NK-92 (cell line): ENCODE measurements around the gene GMDS.

Source experiments
- DNase-seq: peaks from one replicate; lab custom pipeline; 2025; ENCODE audit not compliant: unreplicated experiment; lab: John Stamatoyannopoulos, UW

The GMDS gene

DNA sequence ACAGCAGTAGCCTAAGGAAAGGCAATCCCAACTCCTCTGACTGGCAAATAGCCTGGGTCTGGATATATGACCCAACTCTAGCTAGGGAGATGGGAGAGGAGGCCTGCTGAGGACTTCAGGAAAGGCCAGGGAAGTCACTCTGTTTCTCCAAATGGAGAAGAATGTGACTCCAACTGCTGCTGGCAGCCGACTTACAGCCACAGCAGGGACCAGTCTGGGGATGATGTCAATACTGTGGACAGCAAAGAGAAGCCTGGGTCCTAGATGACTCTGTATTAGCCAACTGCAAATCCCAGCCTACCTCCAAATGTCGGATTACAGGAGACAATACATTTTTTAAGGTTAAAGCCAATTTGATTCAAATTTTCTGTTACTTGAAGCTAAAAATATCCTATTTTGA, 403.1 kb downstream of the GMDS start:
- DNase-seq = no peak

DNA sequence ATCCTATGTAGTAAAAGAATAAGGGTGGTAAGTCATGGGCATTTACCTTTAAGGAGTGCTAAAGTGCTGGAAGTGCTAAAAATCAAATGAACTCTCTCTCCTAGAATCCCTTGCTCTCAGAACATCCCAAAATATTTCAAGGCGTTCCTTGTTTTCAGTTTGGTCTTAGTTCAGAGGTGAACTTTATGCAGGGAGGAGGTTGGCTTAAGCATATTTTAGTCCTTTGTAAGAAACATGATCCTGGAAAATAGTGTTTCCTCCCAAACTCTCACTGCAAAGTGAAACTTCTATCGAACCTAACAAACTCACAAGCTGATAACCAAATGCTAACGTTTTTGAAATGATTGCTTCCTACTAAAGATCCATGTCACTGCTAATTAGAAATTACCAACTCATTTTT, 404.3 kb downstream of the GMDS start:
- no peak for DNase-seq

DNA sequence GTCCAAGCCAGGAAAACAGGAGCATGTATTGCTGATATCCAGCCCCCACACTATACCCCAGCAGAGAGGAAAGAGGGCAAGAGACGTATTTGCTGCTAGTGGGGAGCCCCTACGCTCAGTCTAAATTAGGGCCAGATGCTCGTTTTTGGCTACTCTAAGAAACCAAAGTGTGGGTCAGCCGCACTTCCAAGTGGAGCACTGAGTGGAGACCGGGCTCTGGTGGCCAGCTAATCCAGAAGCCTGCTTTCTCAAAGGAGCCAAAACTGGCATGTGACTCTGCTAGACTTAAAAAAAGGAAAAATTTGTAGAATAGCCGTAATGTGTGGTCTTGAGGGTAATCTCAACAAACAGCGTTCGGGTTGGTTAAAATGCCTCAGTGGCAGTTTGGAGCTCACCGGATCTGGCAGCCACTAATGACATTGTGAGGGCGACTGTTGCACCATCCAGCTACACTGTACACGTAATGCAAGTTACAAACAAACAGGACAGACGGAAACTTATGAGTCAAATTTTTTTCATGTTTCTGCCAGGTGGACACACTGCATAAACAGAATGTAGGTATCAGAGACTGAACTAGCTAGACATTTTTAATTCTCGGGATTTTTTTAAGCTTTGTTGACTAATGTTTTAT, 404.8 kb downstream of the GMDS start:
- no peak for DNase-seq

DNA sequence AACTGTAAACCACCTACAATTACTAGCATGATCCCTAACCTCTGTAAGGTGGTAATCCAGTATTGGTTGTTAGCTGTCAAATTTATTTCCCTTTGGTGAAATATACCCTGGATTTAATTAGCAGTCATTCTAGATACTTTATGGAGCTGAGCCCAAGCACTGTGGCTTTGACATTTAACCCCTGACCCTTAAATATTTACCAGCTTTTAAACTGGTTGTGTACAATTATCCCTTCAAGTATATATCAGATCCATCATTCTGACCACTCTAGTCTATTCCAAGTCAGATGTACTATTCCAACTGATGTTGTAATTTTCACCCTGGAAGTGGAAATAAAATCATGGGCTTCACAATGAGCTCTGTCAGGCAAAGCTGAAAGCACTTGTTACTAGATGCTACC, 406.0 kb downstream of the GMDS start:
- DNase-seq = no peak

DNA sequence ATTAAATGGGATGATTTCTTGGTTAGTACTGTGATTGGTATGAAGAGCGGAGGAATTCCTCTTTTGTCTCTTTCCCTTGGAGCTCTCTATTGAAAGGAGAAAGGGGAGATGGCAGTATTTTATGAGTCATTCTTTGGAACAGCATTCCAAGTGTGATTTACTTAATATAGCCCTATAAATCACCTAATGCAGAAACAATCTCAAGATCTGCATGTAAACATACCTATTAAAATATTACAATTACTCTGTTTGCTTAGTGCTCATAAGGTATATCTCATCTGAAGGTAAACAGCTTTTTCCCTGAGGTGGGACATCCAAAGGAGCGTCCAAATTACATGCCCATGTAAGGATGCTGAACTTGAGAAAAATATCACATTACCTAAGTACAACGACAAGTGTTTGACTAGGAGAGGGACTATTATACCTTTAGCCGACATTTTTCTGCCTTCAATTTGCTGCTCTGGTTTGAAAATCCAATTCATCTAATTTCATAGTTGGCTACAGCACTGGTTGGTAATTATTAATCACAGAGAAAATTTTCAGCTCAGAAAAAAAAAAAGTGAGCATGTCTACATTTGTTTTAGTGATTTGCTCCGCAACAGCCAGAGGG, 406.7 kb downstream of the GMDS start:
- DNase-seq = no peak

DNA sequence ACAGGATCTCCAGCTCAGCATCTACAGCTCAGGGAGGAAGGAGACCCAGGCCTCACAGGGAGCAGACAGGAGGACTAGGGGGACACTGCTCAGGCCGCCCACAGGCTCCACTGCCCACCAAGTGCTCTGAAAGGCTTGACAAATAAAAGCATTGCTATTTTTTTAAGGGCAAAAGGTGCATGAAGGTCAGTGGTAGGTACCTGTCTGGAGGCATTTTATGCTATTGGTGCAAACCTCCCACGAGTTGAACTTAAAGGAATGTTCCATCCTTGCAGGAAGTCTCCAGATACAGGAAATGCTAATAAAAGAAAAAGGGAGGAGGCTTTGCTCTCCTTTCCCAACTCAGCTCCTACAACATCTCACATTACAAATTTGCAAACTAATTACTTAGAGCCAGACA, 407.6 kb downstream of the GMDS start:
- DNase-seq = no peak

DNA sequence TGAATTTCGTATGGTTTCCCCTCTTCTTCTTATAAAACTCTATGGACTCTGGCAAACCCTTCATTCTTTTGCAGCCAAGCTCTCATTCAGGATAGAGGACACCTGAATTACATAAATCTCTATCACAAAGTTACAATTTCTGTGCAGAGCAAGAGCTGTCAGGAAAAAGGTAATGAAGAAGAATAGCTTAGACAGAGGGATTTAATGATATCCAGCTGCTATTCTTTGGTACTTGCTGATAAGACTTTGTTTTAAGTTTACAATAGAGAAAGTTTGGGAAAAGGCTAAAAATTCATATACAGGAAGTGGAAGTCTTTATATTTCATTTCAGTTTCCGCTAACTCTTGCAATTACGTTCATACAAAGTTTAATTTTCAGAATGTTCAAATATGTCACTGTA, 408.7 kb downstream of the GMDS start:
- DNase-seq = no peak

DNA sequence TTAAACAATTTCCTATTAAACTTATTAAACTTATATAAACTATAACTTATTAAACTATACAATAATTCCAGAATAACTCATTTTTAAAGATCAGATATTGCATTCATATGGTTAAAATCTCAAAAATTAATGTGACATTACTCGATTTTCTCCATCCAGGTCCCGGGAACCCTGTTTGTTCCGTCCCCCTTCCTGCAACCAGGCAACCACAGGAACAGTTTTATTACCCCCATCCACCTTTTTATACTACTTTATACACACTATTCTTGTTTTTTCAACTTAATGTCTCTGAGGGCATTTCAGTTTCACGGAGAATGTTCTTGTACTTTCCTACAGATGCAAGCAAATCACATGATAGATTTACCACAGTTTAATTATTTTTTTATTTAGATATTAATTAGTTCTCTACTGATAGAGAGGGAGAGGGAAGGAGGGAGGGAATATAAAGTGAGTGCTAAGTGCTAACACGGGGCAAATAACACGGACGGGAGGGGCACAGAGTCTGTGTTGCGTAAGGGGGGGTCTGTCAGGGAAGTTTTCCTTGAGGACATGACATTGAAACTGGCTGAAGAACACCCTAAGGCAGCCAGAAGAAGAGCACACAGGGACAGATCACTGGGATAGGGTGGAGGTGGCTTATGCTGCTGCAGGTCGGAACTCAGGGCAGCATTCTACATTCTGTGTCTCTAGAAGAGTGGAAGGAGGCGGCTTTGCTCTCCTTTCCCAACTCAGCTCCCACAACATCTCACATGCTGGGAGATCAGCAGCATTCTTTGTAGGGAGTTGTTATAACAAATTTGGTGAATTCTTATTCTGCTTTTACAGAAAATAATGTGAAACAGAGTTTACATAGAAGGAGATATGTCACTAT, 410.5 kb downstream of the GMDS start:
- DNase-seq = no peak

DNA sequence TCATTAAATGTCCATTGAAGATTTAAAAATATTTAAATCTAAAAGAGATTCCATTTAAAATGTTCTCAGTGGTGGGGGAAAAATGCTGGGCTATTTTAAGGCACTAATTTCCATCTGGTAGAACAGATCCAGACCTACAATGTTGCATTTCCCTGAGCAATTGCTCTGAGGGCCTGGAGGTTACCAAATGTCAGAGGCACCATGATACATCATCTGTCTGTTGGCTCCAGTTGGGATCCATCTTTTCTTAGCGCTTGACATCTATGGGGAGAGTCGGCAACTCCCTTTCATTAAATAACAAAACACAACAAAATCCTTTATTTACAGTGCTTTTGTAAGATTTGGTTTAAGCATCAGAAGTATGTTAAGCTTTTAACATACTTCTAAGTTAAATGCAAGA, 411.2 kb downstream of the GMDS start:
- DNase-seq = no peak

DNA sequence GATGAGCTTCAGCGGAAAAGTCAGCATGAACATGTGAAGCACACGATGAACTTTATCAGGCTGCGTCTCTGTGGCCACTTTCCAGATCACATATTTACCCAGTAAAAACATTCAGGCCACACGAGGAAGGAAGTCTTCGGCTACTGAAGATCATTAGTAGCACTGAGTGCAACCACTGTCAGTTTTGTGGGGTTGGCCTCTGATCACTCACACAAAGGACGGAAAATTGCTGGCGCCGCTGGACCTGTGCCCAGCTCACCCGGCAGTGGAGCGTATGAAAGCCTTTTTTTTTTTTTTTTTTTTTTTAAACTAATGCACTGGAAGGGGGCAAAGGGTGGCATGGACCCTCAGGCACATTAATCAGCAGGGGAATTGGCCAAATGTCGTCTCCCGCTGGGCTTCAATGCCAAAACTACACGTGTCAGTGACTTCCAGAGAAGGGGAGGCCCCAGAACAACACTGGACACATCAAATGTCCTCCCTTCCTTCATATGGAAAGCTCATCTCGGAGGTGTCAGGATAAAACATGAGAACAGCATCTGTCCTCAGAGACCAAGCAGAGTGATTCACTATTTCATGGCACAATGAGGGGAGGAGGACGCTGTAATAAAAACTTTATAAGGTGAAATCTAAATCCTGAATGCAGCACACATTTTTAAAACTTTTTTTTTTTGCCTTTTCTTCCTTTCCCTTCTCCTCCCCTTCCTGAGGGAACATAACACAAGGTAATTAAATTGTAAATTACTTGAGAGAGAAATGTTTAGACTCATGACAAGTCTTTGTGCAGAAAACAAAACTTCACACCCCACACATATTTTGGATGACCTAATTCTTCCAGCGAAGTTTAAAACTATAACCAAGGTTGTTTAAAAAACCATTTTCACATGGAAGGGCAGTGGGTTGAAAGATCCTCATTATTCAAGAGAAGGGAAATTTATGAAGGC, 412.3 kb downstream of the GMDS start:
- no peak for DNase-seq

DNA sequence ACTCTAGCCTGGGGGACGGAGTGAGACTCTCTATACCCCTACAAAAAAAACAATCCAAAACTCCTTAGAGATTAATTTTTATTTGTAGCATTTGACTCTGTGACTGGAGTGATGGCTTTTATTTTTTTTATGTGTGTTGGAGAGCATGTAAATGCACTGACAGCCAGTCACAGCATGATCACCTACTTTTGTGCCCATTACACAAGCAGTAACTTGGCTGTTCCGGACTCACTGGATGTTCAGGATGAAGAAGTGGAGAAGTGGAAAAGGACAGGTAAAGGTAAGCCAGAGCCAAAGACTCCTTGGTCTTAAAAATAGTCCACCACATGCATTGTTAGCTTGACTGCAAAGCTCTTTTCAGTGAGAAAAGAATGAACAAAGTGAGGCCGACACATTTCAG, 413.0 kb downstream of the GMDS start:
- DNase-seq = no peak

DNA sequence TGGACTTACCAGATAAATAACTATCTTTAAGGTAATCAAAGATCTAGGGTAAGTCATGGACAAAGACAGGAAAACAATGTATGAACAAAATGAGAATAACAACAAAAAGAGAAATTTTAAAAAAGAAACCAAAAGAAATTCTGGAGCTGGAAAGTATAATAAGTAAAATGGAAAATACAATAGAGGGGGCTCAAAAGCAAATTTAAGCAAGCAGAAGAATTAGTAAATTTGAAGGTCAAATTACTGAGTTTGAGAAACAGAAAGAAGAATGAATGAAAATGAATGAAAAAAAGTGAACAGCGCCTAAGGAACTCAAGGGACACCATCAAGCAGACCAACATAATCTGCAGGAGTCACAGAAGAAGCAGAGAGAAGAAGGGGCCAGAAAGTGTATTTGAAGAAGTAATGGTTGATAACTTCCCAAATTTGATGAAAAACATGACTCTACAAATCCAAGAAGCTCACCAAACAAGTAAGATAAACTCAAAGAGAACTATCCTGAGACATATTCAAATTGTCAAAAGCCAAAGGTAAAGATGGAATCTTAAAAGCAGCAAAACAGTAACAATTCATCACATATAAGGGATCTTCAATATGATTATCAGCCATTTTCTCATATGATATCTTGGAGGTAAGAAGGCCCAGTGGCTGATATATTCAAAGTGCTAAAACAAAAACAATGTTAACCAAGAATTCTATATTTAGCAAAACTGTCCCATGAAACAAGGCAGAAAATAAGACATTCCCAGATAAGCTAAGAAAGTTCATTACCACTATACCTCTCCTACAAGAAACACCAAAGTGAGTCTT, 417.2 kb downstream of the GMDS start:
- no peak for DNase-seq

DNA sequence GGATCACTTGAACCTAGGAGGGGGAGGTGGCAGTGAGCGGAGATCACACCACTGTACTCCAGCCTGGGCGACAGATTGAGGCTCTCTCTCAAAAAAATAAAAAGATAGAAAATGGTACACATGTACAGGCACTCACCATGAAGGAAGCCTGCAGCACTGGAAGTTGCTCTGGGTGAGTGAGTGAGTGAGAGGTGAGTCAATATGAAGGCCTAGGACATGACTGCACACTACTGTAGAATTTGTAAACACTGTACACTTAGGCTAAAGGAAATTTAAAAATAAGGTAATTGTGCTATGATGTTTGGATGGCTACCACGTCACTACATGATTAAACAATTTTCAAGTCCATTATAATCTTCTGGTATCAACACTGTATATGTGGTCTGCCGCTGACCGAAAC, 419.5 kb downstream of the GMDS start:
- no peak for DNase-seq

DNA sequence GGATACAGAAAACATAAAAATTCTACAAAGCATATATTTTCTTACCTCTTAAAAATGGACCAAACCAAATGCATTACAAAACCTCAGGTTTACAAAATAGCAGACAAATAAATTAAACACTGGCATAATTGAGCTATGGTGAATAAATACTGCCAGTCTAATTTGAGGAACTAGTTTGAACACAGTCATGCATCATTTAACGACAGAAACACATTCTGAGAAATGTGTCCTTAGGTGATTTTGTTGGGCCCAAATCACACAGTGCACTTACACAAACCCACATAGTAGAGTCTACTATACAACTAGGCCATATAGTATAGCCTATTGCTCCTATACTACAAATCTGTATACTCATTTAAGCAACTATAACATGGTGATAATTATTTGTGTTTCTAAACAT, 420.1 kb downstream of the GMDS start:
- DNase-seq = no peak

DNA sequence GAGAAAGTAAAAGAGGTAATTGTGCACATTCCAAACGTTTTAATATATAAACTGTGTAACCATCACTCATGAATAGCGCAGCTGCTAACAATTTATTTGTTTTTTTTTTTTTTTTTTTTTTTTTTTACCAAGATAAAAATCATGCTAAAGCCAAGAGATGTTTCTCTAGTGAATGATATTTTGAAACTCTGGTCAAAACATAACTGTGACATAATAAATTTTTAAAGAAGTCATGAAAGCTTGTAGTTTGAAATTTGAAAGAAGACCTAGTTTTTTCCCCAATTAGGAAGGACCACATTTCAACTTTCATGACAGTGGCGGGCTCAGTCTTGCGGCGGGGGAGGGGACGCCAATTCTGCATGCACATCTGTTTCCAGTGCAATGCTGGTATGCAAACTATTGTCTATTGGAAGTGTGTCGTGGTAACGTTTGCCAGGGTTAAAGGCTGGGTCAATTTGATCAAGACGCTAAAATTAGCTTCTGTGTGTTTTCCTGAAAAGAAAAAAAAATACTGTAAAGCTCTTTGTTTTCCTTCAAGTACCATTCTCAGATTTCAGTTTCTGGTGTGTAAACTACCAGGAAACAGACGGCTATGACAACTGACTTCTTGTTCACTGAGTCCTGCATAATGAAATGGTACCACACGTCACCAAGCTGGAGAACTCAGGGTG, 423.8 kb downstream of the GMDS start:
- no peak for DNase-seq

DNA sequence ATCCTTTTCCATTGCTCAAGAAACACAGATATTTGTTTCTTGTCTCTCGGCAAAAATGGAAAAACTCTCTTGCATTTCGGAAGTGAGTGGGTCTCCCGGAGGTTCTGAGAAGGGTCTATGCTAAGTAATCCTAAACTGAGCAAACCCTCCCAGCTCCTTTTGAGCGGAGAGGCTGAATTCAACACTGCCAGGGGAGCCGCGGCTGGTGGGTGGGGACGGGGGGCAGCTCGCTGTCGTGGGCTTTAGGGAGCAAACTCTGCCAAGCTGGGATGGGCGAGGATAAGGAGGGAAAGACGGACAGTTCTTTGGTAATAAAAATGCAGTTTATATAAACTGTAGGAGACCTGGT, 424.3 kb downstream of the GMDS start:
- DNase-seq = no peak

DNA sequence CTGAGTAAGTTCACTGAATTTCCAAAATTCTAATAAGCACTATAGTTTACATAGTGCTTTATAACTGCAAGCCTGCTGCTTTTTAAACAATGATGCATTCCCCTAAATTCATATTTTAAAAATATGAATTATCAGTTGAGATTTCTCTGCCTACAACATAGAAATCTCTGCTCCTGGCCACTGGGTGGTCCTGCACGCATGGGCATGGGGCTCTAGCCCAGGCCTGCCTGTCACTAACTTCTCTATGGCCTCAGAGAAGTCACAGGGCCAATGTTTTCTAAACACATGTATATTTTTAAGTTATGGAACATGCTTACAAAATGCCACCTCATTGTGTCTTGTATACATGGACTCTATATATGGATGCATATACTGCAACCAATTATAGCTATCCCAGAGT, 424.7 kb downstream of the GMDS start:
- no peak for DNase-seq

DNA sequence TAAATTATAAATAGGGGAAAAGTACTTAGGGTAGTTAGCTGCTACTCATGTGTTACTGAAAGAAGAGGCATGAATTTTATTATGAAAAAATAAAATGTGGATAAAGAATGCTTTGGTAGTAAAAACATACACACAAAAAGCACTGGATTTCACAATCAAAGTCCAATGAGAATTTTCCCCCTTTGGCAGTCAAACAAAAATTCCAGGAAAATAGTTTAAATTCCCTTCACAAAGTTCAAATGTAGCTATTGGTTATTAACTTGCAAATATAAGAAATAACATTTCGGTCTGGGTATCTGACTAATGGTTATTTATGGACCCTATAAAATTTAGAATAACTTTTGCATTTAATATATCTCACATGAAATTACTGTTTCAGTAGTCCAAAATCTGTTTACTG, 425.2 kb downstream of the GMDS start:
- DNase-seq = no peak

DNA sequence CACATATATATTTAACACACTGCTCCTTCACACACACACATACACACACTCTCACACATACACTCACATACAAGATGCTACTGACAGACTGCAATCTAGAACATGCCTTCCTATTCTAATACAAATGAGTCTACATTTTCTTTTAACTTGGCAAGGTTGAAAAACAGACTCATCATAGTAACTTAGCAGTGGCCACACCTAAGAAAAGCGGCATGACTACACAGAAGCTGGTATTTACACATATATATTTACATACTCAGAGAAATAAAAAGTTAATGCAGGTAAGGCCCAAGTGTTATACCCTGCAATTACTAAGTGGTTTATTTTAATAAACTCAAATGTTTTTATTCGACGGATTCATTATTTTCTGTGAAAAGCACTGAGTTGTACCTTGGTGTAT, 426.4 kb downstream of the GMDS start:
- no peak for DNase-seq
